GM18498 (cell line): ENCODE data around the gene PLEKHD1.

Experiments used
- ATAC-seq: cut with Tn5 transposase; IDR thresholded peaks from one replicate; pipeline ENCODE4 v1.9.1; 2021; ENCODE audit warnings: mild to moderate bottlenecking, moderate library complexity; ENCODE audit not compliant: unreplicated experiment

The PLEKHD1 gene

DNA sequence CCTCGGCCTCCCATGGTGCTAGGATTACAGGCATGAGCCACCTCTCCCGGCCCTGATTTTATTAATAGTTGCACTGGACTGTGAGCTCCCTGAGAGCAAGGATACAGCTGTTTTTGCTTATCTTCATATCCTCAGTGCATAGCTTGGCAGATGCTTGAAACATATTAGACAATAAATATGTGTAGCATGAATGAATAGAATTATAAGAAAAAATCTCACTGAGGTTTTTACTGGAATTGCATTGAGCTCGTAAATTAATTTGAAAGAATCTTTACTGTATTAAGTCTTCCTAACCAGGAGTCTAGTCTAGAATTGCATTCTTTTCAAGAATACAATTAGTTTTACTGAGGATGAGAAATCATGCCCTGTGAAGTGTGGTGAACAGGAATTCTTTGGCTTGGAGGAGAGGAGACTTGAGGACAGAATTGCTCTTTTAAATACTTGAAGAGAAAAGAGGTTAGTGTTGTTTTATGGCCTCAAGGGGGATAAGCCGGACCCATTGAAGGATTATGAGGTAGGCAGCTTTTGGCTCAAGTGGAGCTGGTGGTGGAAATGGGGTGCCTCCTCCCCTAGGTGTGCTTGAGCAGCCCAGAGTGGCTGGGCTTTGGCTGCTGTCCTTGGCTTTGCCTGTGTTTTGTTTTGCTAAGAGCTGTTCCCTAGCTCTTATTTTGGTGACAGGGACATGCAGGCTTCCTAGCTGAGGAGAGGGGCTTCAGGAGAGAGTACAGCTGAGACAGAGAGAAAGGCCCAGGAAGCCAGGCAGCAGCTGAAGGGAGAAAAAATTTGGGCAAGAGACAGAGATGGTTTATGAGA lies 34.0 kb downstream of the PLEKHD1 start:
- ATAC-seq: no peak

DNA sequence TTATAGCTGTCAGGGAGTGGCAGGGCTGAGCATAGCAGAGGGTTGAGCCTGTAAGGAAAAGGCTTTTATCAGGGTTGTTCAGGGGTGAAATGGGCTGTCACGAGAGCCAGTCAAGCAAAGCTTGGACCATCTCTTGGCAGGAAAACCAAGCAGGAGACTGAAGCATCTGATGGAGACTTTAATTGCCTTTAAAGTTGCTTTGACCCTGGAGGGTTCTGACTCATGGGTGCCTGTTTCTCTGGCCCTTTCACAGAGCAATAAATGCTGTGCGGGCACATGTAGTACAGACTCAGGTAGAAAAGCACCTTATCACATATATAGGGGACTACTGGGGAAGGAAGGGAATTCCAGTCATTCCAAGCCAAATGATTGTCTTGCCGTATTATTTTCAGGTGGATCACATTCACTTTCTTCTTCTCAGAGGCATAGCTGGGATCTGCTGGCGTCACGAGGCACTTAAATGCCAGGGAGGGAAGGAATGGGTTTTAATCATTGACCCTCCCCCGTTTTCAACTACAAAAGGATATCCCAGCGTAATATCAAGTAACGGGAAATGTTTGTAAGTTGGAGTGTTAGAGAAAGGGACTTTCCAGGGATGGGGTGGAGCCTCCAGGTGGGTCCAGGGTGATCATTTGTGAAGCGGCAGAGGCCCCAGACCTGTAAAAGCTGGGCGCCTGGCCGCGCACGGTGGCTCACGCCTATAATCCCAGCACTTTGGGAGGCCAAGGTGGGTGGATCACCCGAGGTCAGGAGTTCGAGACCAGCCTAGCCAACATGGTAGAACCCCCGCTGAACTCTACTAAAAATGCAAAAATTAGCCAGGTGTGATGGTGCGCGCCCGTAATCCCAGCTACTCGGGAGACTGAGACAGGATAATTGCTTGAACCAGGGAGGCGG lies 34.9 kb downstream of the PLEKHD1 start:
- no peak for ATAC-seq

DNA sequence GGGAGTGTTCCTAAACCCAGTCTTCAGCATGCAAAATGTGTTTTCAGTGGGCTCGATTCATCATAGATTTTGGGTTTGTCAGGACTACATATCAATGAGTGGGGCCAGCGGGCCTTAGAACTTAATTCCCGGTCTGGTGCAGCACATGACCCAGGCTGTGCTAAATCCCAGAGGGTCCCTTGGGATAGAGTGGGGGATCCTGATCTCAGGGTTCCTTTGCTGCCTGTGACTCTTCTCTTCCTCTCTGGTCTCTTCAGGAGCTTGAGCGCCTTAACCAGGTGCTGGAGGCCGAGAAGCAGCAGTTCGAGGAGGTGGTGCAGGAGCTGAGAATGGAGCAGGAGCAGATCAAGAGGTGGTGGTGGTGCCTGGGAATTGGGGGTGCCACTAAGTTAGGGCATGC lies 37.5 kb downstream of the PLEKHD1 start:
- no peak for ATAC-seq

DNA sequence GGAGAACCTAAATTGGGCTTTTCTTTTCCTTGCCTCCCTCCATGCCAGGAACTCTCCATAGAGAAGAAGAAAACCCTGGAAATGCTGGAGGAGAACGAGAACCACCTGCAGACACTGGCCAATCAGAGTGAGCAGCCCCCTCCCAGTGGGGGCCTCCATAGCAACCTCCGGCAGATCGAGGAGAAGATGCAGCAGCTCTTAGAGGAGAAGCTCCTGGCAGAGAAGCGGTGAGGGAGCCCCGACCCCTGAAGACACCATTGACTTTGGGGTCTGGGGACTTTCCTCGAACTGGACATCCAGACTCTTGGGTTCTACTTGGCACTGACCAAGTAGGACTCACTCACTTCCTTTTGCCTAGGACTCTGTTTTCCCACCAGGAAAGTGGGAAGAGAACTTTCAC lies 41.4 kb downstream of the PLEKHD1 start:
- ATAC-seq: no peak

DNA sequence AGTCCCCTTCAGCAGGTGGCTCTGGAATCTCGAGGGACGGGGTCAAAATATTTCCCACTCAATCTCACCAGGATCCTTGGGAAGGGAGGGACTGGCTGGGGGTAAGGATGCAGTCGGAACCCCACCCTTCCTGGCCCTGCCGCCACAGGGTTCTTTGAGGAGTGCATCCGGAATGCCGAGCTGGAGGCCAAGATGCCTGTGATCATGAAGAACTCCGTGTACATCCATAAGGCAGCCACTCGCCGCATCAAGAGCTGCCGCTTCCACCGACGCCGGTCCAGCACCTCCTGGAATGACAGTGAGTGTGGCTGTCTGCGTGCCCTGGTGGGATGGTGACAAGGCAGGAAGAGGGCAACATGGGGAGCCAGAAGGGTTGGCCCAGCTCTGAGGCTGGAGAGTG lies 43.1 kb downstream of the PLEKHD1 start:
- no peak for ATAC-seq

DNA sequence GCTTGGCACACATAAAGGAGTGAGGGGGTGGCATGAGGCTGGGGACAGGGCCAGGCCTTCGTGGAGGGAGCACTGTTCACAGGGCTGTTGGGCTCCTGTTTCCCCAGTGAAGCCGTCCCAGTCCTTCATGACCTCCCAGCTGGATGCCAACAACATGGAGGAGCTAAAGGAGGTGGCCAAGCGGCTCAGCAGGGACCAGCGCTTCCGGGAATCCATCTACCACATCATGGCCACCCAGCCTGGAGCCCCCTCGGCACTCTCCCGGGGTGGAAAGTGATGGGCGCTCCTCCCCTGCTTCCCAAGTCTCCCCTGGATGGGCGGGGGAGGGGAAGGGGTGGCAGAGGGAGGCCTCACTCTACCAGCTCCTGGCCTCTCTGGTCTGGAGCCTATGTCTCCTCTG lies 43.6 kb downstream of the PLEKHD1 start:
- ATAC-seq: no peak

DNA sequence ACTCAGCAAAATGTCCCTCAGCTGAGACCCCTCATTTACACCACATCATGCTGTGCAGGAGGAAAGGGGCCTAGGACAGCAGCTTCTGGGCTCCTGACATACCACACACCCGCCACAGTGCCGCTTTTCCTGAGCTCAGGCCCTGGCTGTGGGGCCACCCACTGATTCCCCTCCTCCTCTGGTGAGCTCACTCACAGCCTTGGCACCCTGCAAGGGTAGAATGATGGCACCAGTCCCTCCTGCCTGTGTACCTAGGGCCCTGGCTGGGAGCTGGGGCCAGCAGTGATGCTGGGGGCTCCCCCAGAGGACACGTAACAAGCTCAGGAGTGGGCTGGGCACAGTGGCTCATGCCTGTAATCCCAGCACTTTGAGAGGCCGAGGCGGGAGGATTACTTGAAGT lies 44.4 kb downstream of the PLEKHD1 start:
- ATAC-seq: no peak

DNA sequence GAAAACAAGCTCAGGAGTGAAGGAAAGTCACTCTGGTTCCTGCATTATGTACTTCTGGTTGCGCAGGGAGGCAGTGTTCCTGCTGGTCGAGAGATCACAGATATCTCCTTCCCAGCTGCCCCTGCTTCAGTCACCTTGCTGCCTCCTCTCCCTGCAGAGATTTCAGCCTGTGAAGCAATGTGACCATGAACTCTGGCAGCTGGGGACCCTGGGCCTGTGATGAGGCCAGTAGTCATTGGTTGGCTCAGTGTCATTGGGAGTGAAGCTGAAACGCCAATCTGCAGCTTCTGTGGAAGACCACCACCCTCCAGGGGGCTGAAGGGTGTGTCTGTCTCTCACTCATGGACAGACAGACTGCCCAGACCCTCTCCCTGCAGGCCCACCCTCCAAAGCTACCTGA lies 45.0 kb downstream of the PLEKHD1 start:
- no peak for ATAC-seq

DNA sequence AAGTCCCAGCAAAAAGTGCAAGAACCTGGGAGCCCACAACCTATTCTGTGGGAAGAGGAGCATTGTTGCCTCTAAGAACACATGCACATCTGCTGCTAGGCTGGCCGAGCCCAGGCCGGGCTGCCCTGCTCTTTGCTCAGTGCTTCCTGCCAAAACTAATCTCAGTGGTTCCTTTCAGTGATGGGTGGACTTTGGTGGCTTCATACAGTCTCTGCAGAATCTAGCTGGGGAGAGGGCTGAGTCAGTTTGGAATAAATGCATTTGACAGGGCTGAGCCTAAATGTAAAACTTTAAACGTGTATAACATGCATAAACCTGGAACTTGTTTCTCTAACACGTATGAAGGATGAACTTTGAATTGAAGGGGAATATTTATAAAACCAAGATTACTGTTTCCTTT lies 45.6 kb downstream of the PLEKHD1 start:
- ATAC-seq: no peak

DNA sequence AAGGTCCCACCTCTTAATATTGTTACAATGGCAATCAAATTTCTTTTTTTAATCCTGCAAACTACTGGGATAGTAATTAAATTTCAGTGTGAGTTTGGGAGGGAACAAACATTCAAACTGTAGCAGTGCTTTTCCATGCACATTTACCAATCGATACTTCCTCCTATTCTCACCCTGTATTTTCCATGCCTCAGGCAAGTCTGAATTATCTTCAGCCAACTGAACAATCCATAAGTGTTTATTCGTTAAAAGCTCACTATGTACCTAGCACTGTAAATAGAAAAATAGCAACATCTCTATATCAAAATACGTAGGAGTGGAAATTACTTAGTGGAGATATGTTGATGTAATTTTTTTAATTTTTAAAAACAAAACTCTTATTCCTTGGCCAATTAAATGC lies 46.6 kb downstream of the PLEKHD1 start:
- no peak for ATAC-seq

DNA sequence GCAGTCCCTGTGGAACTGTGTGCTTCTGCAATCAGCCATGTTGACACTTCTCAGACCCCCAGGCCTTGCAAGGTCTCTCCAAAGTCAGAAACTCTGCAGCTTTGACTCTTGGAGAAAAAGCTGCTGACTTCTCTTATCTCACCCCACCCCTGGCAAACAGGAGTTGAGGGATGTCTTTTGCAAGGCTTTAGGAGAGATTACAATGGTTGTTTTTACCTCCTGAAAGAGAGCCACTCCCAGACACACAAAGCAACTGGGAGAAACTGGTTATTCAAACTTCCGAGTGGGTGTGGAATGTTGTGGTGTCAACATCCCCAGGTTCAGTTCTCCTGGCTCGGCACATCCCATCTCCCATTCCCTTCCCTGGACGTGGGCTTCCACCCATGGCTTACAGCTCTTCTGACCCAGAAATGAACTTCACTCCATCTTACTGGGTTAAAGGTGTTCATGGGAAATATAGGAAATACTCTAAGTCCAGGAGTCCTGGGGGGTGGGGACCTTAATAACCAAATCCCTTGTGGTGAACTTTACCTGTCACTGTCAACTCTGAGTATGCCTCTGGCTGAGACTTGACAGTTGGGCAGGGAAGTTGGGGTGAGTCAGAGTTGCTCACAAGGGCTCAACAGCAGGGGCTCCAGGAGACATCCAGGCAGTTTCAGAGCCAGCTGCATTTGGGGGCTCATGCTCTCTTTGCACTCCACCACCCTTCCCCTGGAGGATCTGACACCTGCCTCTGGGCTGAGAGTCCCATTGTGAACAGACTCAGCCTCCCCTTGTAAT lies 48.2 kb downstream of the PLEKHD1 start:
- no peak for ATAC-seq

DNA sequence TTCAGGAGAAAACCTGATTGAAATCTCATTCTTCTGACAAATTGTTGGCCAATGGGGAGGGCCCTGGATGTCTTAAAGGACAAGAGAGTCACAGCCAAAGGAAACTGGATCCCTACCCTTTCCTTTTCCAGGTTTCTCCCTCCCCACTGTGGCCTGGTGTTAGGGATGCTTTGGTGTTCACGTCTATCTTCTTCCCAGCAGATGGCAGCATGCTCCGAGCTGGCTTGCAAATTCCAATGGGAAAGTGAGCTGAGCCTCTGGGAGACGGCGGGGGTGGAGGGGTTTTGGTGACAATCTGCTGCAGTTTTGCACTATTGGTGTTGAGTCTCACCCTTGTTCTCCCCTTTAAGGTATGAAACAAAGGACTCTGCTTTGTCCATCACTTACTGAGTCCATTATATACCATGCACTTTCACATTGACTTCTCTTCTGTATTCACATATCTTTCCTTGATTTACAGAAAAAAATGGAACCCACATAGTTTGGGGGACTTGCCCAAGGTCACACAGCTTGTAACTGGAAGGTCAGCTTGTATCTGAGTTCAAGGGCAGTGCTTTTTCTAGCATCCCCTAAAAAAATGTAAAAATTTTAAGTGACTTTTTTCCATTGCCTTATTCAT lies 50.8 kb downstream of the PLEKHD1 start:
- no peak for ATAC-seq

DNA sequence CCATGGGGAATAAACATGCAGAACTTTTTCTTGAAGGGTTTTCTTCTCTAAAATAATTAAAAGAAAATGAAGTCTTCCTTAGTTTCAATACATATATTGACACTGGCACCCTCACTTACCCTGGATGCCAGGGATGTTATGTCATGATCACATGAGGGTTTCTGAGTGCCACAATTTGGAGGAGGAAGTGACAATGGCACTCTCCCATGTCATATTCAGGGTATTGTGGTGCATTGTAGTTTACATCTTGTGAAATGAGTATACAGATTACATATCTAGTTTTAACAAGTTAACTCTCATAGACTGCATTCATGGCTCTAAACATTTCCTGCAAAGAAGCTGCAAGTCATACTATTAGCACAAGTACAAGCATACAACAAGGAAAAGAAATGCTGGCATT lies 52.4 kb downstream of the PLEKHD1 start:
- no peak for ATAC-seq

DNA sequence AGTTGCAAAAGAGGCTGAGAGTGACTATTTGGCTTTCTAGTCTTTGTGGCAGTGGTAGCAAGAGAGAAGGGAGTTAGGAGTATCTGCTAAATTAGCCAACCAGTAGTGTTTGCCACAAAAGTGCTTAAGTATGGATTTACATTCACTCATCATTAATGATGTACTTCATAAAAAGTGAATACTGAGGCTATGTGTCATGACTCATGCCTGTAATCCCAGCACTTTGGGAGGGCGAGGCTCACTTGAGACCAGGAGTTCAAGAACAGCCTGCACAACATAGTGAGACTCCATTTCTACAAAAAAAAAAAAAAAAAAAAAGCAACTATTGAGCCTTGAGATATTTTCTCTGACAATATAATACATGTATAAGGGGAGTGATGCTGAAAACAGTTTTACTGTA lies 53.4 kb downstream of the PLEKHD1 start:
- no peak for ATAC-seq

DNA sequence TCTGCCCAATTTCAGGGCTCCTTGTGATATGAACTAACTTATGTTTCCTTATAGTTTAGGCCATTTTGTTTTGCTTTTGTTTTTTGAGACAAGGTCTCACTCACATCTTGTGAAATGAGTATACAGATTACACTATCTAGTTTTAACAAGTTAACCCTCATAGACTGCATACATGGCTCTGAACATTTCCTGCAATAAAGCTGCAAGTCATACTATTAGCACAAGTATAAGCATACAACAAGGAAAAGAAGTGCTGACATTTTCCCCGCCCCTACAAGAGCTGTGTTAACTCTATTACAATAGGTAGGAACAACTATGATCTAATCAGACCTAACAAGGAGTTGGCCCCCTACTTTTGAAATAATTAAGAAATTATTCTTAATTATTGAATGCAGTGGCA lies 54.2 kb downstream of the PLEKHD1 start:
- ATAC-seq: no peak

DNA sequence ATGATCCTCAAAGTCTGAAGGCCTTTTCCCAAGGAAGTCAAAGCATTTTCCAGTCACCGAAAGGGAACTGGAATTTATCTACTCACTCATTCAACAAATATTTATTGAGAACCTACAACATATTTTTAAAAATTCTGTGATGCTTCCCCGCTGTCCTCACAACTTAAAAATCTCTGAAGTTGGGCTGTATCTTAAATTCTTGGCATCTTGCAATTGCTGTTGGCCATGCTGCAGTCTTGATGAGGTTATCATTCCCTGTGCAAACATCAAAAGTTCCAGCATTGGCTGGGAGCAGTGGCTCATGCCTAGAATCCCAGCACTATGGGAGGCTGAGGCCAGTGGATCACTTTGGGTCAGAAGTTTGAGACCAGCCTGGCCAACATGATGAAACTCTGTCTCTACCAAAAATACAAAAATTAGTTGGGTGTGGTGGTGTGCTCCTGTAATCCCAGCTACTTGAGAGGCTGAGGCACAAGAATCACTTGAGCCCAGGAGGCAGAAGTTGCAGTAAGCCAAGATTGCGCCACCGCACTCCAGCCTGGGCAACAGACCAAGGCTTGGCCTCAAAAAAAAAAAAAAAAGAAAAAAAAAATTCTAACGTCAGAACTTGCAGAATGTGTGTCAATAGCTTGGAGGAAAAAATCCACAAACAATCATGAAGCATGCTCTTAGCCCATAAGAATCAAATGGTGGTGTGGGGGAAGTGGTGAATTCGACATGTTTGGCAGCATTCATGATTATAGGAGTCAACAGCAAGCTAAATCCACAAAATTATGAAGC lies 55.3 kb downstream of the PLEKHD1 start:
- ATAC-seq: no peak

DNA sequence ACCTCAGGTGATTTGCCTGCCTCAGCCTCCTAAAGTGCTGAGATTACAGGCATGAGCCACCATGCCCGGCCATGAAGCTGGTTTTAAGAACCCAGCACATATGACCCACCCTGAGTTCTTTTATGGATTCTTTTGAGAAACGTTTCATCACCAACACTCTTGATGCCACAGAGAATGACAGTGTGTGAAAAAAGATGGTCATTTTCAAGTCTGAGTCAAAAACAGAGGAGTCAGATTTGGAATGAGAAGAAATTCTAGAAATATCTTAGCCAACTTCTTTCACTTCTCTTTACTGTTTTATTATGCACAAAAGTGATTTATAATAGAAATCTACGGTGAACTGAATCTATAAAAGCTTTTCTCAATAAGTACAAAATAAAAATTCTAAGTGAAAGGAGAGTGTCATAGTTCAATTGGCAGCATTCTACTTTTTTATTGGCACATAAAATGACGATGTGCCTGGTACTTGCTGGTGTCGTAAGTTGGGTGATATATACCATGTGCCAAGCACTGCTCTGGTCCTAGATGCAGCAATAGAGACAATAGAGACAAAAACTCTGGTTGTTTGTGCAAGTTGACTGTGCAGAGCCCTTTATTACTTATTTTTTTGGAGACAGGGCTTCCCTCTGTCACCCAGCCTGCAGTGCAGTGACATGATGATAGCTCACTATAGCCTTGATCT lies 56.3 kb downstream of the PLEKHD1 start:
- ATAC-seq: no peak

DNA sequence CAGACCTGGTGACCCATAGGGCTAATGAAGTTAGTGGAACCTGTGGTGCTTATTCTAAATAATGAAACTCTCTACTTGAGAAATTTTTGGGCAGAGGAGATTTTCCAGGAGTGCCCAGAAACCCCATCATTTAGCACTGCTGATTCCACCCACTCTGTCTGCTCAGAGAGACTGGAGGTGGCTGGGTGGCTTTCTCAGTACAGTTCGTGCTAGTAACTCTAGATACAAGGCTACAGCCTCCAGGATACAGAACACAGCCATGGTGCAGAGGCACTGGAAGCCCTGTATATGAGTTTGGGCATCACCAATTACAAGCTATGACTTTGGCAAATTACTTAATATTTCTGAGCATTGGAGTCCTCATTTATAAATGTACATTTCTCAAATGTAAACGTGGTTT lies 57.8 kb downstream of the PLEKHD1 start:
- no peak for ATAC-seq

DNA sequence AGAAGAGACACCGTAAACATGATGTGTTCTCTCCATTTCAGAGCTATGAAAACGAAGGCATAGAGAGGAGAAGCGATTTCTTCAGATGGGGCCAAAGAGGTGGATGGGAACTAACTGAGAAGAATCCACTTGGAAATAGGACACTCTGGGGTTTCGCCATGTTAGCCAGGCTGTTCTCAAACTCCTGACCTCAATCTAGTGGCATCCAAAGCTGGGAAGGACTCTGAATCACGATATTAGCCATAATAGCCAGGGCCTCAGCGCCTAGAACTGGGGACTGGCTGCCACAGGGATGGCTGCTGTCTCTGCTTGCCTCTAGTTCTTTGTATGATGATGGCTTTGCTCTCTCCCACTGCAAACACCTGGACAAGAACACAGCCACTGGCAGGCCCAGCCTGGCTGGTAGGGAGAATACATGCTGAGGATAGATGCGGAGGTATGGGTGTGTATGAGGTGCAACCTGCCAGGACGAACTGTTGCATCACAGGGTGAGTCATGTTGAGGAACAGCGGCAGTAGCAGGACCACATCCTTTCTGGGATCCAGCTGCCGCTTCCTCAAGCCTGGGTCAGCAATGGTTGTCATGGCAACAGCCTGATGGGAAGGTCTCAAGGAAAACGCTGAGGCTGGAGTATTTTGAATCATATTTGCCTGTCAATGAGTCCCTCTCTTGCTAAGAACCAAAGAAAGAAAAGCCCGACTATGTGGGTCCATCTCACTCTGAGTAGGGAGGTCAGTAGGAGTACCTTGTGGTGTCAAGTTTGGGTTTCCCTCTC lies 59.0 kb downstream of the PLEKHD1 start:
- ATAC-seq: no peak
